ENCODE measurements around the gene TGFB1I1. TPM values are rescaled to one million over a fixed set of nuclear protein-coding genes. Genes with fewer than 3 reads are reported as not detected.

The TGFB1I1 gene
- total RNA-seq, 1 donor = 121 TPM

DNA sequence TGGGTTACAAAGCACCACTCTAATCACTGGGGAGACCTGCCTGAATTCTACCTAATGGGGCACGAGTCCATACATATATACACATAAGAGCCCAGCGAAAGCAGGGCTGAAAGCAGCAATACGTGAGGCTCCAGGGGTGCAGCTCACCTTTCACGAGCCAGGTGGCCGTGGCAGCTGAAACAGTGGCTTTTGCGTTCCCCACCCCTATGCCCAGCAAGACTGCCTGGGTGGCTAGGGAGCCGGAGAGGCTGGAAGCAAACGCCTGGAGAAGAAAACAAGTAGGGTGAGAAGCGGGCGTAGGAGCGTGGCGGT, 35.6 kb downstream of the TGFB1I1 start:
- H3K4me3 ChIP-seq (ENCODE audit: low read depth, low read length) = peak overlapping the region; percentile 96
- TF ChIP-seq, protein P1, sequence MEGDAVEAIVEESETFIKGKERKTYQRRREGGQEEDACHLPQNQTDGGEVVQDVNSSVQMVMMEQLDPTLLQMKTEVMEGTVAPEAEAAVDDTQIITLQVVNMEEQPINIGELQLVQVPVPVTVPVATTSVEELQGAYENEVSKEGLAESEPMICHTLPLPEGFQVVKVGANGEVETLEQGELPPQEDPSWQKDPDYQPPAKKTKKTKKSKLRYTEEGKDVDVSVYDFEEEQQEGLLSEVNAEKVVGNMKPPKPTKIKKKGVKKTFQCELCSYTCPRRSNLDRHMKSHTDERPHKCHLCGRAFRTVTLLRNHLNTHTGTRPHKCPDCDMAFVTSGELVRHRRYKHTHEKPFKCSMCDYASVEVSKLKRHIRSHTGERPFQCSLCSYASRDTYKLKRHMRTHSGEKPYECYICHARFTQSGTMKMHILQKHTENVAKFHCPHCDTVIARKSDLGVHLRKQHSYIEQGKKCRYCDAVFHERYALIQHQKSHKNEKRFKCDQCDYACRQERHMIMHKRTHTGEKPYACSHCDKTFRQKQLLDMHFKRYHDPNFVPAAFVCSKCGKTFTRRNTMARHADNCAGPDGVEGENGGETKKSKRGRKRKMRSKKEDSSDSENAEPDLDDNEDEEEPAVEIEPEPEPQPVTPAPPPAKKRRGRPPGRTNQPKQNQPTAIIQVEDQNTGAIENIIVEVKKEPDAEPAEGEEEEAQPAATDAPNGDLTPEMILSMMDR (IDR thresholded peaks at IDR 0.05; ENCODE audit: insufficient read depth, low read depth, low read length) = peak; percentile 1
- DNase-seq (ENCODE audit: low read depth) = no peak

DNA sequence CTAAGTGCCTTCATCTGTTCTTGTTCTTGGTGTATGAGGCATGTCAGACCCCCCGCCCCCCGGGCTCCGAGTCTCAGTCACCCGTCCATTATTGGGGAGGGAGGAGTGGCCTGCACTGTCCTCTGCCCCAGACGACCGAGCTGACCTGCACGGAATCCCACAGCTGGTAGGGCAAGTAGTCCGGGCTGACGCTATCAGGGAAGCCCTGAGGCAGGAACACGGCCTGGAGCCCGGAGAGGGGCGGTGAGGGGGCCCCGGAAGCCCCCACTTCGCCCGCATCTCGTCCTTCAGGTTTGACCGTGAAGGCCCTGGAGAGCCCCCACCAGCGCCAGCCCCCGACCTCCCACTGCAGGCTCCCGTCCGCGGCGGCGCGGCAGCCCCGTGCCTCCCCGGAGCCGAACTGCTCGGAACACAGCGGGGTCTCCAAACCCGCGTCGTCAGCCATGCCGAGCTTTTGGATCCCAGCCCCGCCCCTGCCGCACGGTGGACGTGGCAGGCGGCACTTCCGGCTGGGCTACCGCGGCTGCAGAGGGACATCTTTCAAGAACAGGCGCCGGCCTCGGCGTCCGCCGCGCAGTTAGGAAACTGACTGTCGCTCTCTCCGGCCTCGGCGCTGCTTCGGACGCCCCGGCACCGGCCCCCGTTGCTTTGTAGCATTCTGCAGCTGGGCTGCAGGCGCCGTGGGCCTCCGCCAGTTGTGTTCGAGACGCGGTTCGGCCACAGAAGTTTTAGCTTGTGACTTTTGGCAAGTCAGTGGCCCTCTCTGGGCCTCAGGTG, 36.2 kb downstream of the TGFB1I1 start, which contains the start of gene RUSF1:
TSS of gene RUSF1 (minus strand) at position 463 of the 777 bp plus-strand sequence. CDS start at position 445, 18 bp downstream.
- peak within 1 kb of the TSS; percentile 96 for H3K4me3 ChIP-seq (ENCODE audit: low read depth, low read length)
- TF ChIP-seq, protein P1 (IDR thresholded peaks at IDR 0.05; ENCODE audit: insufficient read depth, low read depth, low read length) = no peak

DNA sequence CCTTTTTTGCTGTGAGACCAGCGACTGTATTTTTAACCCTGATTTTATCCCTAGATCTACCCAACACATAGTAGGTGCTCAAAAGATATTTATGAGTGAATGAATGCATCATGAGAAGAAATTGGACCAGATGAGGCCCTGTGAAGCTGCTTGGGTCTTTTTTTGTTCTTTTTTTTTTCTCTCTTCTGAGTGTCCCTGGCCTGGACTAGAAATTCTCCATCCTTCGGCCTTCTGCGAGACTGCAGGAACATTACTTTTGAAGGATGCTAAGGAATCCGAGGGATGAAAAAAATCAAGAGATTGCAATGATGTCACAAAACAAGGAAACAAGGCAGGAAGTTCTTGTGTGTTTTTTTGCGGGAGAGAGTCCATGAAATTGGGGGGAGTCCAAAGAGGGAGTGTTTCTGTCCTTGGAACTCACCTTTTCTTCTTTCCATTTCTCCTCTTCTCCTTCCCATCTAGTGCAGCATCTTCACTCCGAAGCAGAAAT, 36.8 kb downstream of the TGFB1I1 start:
- H3K4me3 ChIP-seq (ENCODE audit: low read depth, low read length) = peak overlapping the region; percentile 96
- DNase-seq (ENCODE audit: low read depth) = peak; percentile 51

More for the DNA sequence above, 36.2 kb downstream of the TGFB1I1 start, which contains the start of gene RUSF1:
- DNase-seq (ENCODE audit: low read depth) = peak; percentile 94

DNA sequence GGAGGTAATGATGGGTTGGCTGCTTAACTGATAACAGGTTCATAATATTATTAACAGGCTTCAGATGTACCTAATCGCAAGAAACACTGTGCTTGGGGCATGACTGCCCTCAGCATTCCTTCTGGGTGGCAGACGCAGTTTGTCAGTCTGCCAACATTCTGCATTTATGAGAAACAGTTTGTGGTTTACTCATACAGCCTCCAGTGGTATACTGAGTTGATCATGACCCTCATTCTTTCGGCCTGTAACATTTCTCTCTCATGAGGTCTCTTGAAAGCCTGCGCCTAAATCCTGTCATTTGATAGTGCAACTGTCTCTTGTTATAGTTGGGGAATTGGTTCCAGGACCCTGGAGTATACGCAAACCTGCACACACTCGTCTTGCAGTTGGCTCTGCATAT, 41.2 kb downstream of the TGFB1I1 start:
- TF ChIP-seq, protein P1 (IDR thresholded peaks at IDR 0.05; ENCODE audit: insufficient read depth, low read depth, low read length) = no peak
- peak; percentile 48 for DNase-seq (ENCODE audit: low read depth)
- H3K4me3 ChIP-seq (ENCODE audit: low read depth, low read length) = no peak overlapping the region

More for the DNA sequence above, 36.8 kb downstream of the TGFB1I1 start:
- TF ChIP-seq, protein P1 (IDR thresholded peaks at IDR 0.05; ENCODE audit: insufficient read depth, low read depth, low read length) = peak; percentile 4

DNA sequence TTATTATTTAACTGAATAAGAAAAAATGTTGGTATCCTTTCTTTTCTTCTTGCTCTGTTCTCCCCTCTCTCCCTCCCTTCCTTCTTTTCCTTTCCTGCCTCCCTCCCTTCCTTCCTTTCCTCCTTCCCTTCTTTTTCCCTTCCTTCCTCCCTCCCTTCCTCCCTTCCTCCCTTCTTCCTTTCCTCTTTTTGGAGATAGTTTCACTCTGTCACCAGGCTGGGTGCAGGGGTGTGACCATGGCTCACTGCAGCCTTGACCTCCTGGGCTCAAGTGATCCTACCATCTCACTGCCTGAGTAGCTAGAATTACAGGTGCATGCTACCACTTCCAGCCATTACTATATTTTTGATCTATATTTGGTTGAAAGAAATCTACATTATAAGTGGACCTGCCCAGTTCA, 41.9 kb downstream of the TGFB1I1 start:
- H3K4me3 ChIP-seq (ENCODE audit: low read depth, low read length) = no peak overlapping the region
- TF ChIP-seq, protein P1 (IDR thresholded peaks at IDR 0.05; ENCODE audit: insufficient read depth, low read depth, low read length) = no peak
- DNase-seq (ENCODE audit: low read depth) = no peak

DNA sequence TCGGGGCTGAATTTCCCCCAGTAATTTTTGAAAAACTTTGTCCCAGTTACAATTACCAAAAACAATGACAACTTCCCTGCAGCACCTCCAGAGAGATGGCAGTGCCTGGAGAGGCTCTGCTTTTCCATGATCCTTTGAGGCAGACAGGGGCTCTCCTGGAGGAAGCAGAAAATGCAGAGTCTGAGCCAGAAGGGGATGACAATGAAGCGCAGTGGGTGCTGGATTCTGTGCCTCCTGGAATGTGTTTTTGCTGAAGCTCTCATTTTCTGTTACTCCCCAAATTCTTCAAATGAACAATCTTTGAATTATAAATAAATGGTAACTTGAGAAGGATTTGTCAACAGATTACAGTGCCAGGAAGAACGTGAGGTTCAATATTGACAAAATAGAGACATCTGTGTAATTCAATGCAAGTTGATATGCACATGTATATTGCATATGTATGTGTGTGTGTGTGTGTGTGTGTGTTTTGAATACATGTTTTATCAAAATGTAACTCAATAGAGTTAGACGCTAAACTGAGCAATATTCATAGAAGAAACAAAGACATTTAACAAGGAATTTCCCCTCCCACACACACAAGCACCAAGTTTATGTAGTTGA, 45.9 kb downstream of the TGFB1I1 start:
- no peak for DNase-seq (ENCODE audit: low read depth)
- no peak overlapping the region for H3K4me3 ChIP-seq (ENCODE audit: low read depth, low read length)
- TF ChIP-seq, protein P1 (IDR thresholded peaks at IDR 0.05; ENCODE audit: insufficient read depth, low read depth, low read length) = no peak

Data from fibroblast of villous mesenchyme (primary cell).